ENCODE results near the gene OR52E2. TPM values are rescaled to one million over a fixed set of nuclear protein-coding genes. Genes with fewer than 3 reads are reported as not detected.
"Not testable (repeated sequence)": the region's sequence is repeated elsewhere in the genome, so short reads cannot be mapped to it uniquely, and the experiment has no call there.

Gene OR52E2
- total RNA-seq (2014; rRNA removed; shearing (Covaris generic); ENCODE audit: low replicate concordance) = not detected in 2 replicates

GRCh38 chr11:5059391-5059790 lies at the start of gene OR52E2:
OR52E2 (minus strand) TSS chr11:5059627; CDS start chr11:5059627, 0 bp downstream.
- in situ Hi-C loops (cut with HindIII; ENCODE audit: low pct_unique_long_range_greater_than_20kb, low sequenced_read_pairs) = no loop called here
- DNase-seq (ENCODE audit: low read depth) = no peak

GRCh38 chr11:5107285-5107684 lies 47.9 kb upstream of the OR52E2 start:
- no peak for DNase-seq (ENCODE audit: low read depth)
- in situ Hi-C loops (cut with HindIII; ENCODE audit: low pct_unique_long_range_greater_than_20kb, low sequenced_read_pairs) = no loop called here

GRCh38 chr11:5103066-5103465 lies 43.6 kb upstream of the OR52E2 start:
- DNase-seq (ENCODE audit: low read depth) = no peak
- in situ Hi-C loops (cut with HindIII; ENCODE audit: low pct_unique_long_range_greater_than_20kb, low sequenced_read_pairs) = no loop called here

GRCh38 chr11:5102246-5102645 lies 42.8 kb upstream of the OR52E2 start:
- in situ Hi-C loops (cut with HindIII; ENCODE audit: low pct_unique_long_range_greater_than_20kb, low sequenced_read_pairs) = no loop called here
- no peak for DNase-seq (ENCODE audit: low read depth)

- no peak for DNase-seq (ENCODE audit: low read depth)
- in situ Hi-C loops (cut with HindIII; ENCODE audit: low pct_unique_long_range_greater_than_20kb, low sequenced_read_pairs) = no loop called here
Measured at GRCh38 chr11:5096011-5096410, 36.6 kb upstream of the OR52E2 start.

- in situ Hi-C loops (cut with HindIII; ENCODE audit: low pct_unique_long_range_greater_than_20kb, low sequenced_read_pairs) = no loop called here
- no peak for DNase-seq (ENCODE audit: low read depth)
Measured at GRCh38 chr11:5092821-5093585, 33.6 kb upstream of the OR52E2 start.

- in situ Hi-C loops (cut with HindIII; ENCODE audit: low pct_unique_long_range_greater_than_20kb, low sequenced_read_pairs) = no loop called here
- no peak for DNase-seq (ENCODE audit: low read depth)
Measured at GRCh38 chr11:5090668-5091067, 31.2 kb upstream of the OR52E2 start.

GRCh38 chr11:5088556-5088955 lies 29.1 kb upstream of the OR52E2 start:
- in situ Hi-C loops (cut with HindIII; ENCODE audit: low pct_unique_long_range_greater_than_20kb, low sequenced_read_pairs) = no loop called here
- no peak for DNase-seq (ENCODE audit: low read depth)

- DNase-seq (ENCODE audit: low read depth) = no peak
- in situ Hi-C loops (cut with HindIII; ENCODE audit: low pct_unique_long_range_greater_than_20kb, low sequenced_read_pairs) = no loop called here
Measured at GRCh38 chr11:5083602-5084001, 24.2 kb upstream of the OR52E2 start.

GRCh38 chr11:5081405-5081804 lies 22.0 kb upstream of the OR52E2 start:
- in situ Hi-C loops (cut with HindIII; ENCODE audit: low pct_unique_long_range_greater_than_20kb, low sequenced_read_pairs) = no loop called here
- DNase-seq (ENCODE audit: low read depth) = no peak

GRCh38 chr11:5071799-5072198 lies 12.4 kb upstream of the OR52E2 start:
- in situ Hi-C loops (cut with HindIII; ENCODE audit: low pct_unique_long_range_greater_than_20kb, low sequenced_read_pairs) = no loop called here

GRCh38 chr11:5069272-5069671 lies 9.8 kb upstream of the OR52E2 start, which contains the start of gene OR52E1:
OR52E1 (plus strand) TSS chr11:5069572.
- DNase-seq (ENCODE audit: low read depth) = no peak
- in situ Hi-C loops (cut with HindIII; ENCODE audit: low pct_unique_long_range_greater_than_20kb, low sequenced_read_pairs) = no loop called here

More at GRCh38 chr11:5071799-5072198, 12.4 kb upstream of the OR52E2 start:
- no peak for DNase-seq (ENCODE audit: low read depth)

- in situ Hi-C loops (cut with HindIII; ENCODE audit: low pct_unique_long_range_greater_than_20kb, low sequenced_read_pairs) = no loop called here
- no peak for DNase-seq (ENCODE audit: low read depth)
Measured at GRCh38 chr11:5065027-5065426, 5.6 kb upstream of the OR52E2 start.

GRCh38 chr11:5058679-5059078 lies 748 bp downstream of the OR52E2 start:
- in situ Hi-C loops (cut with HindIII; ENCODE audit: low pct_unique_long_range_greater_than_20kb, low sequenced_read_pairs); DNase-seq (ENCODE audit: low read depth): not testable (repeated sequence)

- in situ Hi-C loops (cut with HindIII; ENCODE audit: low pct_unique_long_range_greater_than_20kb, low sequenced_read_pairs) = no loop called here
- DNase-seq (ENCODE audit: low read depth) = no peak
Measured at GRCh38 chr11:5046754-5047330, 12.6 kb downstream of the OR52E2 start.

GRCh38 chr11:5046226-5046625 lies 13.2 kb downstream of the OR52E2 start, which contains the start of gene OR52J3:
OR52J3 (plus strand) TSS chr11:5046526; CDS start chr11:5046526, 0 bp downstream.
- in situ Hi-C loops (cut with HindIII; ENCODE audit: low pct_unique_long_range_greater_than_20kb, low sequenced_read_pairs) = no loop called here

GRCh38 chr11:5043380-5043779 lies 16.0 kb downstream of the OR52E2 start:
- in situ Hi-C loops (cut with HindIII; ENCODE audit: low pct_unique_long_range_greater_than_20kb, low sequenced_read_pairs) = no loop called here
- no peak for DNase-seq (ENCODE audit: low read depth)

More at GRCh38 chr11:5046226-5046625, 13.2 kb downstream of the OR52E2 start, which contains the start of gene OR52J3:
- no peak for DNase-seq (ENCODE audit: low read depth)

- in situ Hi-C loops (cut with HindIII; ENCODE audit: low pct_unique_long_range_greater_than_20kb, low sequenced_read_pairs) = no loop called here
Measured at GRCh38 chr11:5042091-5042490, 17.3 kb downstream of the OR52E2 start.

GRCh38 chr11:5040876-5041275 lies 18.6 kb downstream of the OR52E2 start:
- DNase-seq (ENCODE audit: low read depth) = peak; percentile 22

More at GRCh38 chr11:5042091-5042490, 17.3 kb downstream of the OR52E2 start:
- DNase-seq (ENCODE audit: low read depth) = no peak

More at GRCh38 chr11:5040876-5041275, 18.6 kb downstream of the OR52E2 start:
- in situ Hi-C loops (cut with HindIII; ENCODE audit: low pct_unique_long_range_greater_than_20kb, low sequenced_read_pairs) = no loop called here
